Peyer's patch (tissue), 4 donors: Measurements from ENCODE around the gene DRD4.

Experiments
- POLR2A ChIP-seq, 2 donors: fragments of 450-650 bp; IDR thresholded peaks; one replicate each; pipeline ENCODE4 v1.5.1; 2017; ENCODE audit warnings: antibody characterized with exemption in 2 of 2, mild to moderate bottlenecking in 2 of 2, moderate library complexity in 2 of 2
- TF ChIP-seq, protein P1 (sequence below), 6 experiments: fragments of 450-650 bp in 4 of 6; fragments of 200-600 bp in 2 of 6; sonication (generic) in 1 of 6; IDR thresholded peaks; one replicate each; pipeline ENCODE4 v1.5.1; 2017 to 2019; ENCODE audit warnings: antibody characterized with exemption in 6 of 6, mild to moderate bottlenecking in 3 of 6, moderate library complexity in 1 of 6

DNA sequence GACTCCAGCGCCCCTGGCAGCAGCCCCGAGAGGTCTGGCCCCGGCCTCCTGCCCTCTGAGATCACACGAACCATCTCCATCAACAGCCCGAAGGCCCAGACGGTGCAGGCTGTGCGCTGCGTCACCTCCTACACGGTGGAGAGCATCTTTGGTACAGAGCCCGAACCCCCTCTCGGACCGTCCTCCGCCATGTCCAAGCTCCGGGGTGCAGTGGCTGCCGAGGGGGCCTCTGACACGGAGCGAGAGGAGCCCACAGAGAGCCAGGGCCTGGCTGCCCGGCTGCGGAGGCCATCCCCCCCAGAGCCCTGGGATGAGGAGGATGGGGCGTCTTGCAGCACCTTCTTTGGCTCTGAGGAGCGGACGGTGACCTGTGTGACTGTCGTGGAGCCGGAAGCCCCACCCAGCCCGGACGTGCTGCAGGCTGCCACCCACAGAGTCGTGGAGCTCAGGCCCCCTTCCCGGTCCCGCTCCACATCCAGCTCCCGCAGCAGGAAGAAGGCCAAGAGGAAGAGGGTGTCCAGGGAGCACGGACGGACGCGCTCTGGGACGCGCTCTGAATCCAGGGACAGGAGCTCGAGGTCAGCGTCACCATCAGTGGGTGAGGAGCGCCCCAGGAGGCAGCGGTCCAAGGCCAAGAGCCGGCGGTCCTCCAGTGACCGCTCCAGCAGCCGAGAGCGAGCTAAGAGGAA is 29.0 kb upstream of the DRD4 start:
- TF ChIP-seq POLR2A (IDR thresholded peaks at IDR 0.05), result no peak
- TF ChIP-seq, protein P1, sequence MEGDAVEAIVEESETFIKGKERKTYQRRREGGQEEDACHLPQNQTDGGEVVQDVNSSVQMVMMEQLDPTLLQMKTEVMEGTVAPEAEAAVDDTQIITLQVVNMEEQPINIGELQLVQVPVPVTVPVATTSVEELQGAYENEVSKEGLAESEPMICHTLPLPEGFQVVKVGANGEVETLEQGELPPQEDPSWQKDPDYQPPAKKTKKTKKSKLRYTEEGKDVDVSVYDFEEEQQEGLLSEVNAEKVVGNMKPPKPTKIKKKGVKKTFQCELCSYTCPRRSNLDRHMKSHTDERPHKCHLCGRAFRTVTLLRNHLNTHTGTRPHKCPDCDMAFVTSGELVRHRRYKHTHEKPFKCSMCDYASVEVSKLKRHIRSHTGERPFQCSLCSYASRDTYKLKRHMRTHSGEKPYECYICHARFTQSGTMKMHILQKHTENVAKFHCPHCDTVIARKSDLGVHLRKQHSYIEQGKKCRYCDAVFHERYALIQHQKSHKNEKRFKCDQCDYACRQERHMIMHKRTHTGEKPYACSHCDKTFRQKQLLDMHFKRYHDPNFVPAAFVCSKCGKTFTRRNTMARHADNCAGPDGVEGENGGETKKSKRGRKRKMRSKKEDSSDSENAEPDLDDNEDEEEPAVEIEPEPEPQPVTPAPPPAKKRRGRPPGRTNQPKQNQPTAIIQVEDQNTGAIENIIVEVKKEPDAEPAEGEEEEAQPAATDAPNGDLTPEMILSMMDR (IDR thresholded peaks at IDR 0.05), result no peak
